Neural crest cell (in vitro differentiated cells): ENCODE results near the gene PEX16. TPM values are rescaled to one million over a fixed set of nuclear protein-coding genes. Genes with fewer than 3 reads are reported as not detected.
"Not testable (repeated sequence)": the region's sequence is repeated elsewhere in the genome, so short reads cannot be mapped to it uniquely, and the experiment has no call there.

ENCODE experiments used
- DNase-seq: peaks from one replicate; pipeline ENCODE4 v3.0.0; 2021; ENCODE audit warnings: low read depth, mixed read lengths, low spot score
- H3K27ac Mint-ChIP-seq: one replicate; pipeline ENCODE4 v1.8.0; 2021; ENCODE audit warnings: mild to moderate bottlenecking, mixed read lengths; ENCODE audit not compliant: unreplicated experiment
- H3K27me3 Mint-ChIP-seq: 2 replicates; pipeline ENCODE4 v1.8.0; 2021; ENCODE audit warnings: low read depth, mild to moderate bottlenecking, mixed read lengths
- H3K36me3 Mint-ChIP-seq: 2 replicates; pipeline ENCODE4 v1.8.0; 2021; ENCODE audit warnings: low read depth, mild to moderate bottlenecking, mixed read lengths
- H3K4me1 Mint-ChIP-seq: 2 replicates; pipeline ENCODE4 v1.8.0; 2021; ENCODE audit warnings: mixed read lengths
- H3K4me3 Mint-ChIP-seq: one replicate; pipeline ENCODE4 v1.8.0; 2021; ENCODE audit warnings: mild to moderate bottlenecking, mixed read lengths
- H3K9me3 Mint-ChIP-seq: 2 replicates; pipeline ENCODE4 v1.8.0; 2021; ENCODE audit warnings: mixed read lengths
- total RNA-seq: library from RNA; stranded (reverse); gene quantifications from 2 replicates; pipeline ENCODE4 v1.2.1, GENCODE V29; 2021
- TF ChIP-seq, protein P1 (sequence below): fragments of 200-600 bp; sonication (generic); conservative IDR thresholded peaks from 2 replicates; pipeline ENCODE4 v1.5.0; 2021; ENCODE audit warnings: antibody characterized with exemption, mild to moderate bottlenecking

PEX16 gene
- total RNA-seq, 1 donor from 2014 or later = 29.6 TPM

DNA sequence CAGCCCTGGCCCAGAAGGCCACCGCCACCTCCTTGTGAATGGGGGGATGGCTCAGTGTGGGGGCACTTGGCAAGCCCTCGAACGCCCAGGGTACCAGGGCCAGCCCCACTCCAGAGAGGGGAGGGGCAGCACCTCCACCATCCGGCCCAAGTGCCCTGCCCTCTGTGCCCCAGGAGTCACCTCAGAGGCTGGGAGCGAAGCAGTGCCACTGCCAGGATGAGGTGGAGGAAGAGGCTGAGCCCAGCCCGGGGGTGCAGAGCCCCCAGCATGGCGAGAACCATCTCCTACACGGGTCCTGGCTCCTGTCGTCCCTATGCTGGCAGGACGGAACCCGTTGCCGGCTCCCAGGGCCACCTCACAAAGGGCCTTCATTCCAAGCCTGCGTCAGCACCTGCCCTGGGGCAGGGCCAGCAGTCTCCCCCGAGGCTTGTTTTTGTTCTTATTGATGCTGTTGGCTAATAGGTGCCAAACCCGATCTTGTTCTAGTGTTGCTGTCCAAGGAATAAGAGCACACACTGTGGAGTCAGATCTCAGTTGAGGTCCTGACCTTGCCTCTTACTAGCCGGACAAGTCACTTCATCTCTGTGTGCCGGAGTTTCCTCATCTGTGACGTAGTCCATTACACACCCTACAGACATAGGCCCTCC is 10.6 kb downstream of the PEX16 start, which contains the start of gene FREY1:
Gene FREY1 (minus strand): TSS at position 307 of the 647 bp plus-strand sequence. CDS start 26 bp downstream, at position 281.
- H3K4me3 Mint-ChIP-seq = peak within 1 kb of the TSS; percentile 70
- peaks cover 11% of the 10 kb centered on the region for H3K4me1 Mint-ChIP-seq
- H3K36me3 Mint-ChIP-seq = no peaks in the 10 kb centered on the region
- no peaks in the 10 kb centered on the region for H3K9me3 Mint-ChIP-seq
- peak within 1 kb of the TSS; percentile 38 for H3K27ac Mint-ChIP-seq
- DNase-seq = no peak
- TF ChIP-seq, protein P1, sequence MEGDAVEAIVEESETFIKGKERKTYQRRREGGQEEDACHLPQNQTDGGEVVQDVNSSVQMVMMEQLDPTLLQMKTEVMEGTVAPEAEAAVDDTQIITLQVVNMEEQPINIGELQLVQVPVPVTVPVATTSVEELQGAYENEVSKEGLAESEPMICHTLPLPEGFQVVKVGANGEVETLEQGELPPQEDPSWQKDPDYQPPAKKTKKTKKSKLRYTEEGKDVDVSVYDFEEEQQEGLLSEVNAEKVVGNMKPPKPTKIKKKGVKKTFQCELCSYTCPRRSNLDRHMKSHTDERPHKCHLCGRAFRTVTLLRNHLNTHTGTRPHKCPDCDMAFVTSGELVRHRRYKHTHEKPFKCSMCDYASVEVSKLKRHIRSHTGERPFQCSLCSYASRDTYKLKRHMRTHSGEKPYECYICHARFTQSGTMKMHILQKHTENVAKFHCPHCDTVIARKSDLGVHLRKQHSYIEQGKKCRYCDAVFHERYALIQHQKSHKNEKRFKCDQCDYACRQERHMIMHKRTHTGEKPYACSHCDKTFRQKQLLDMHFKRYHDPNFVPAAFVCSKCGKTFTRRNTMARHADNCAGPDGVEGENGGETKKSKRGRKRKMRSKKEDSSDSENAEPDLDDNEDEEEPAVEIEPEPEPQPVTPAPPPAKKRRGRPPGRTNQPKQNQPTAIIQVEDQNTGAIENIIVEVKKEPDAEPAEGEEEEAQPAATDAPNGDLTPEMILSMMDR = no peak
- H3K27me3 Mint-ChIP-seq = no peaks in the 10 kb centered on the region

DNA sequence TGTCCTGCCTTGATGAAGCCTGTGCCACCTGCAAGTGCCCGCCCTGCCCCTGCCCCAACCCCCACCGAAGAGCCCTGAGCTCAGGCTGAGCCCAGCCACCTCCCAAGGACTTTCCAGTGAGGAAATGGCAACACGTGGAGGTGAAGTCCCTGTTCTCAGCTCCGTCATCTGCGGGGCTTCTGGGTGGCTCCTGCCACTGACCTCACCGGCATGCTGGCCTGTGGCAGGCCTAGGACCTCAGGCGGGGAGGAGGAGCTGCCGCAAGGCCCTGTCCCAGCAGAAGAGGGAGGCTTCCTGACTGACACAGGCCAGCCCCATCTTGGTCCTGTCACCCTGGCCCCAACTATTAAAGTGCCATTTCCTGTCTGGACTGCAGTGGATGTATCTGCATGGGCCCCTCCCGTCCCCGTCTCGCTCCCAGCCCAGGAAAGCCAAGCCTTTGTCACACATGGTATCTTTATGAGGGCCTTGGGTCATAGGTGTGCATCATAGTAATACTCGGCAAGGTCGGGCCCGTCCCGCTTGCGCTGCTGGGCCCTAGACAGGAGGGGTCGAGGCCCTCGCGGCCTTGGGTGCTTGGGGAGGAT is 11.5 kb downstream of the PEX16 start:
- H3K9me3 Mint-ChIP-seq = no peaks in the 10 kb centered on the region
- H3K4me1 Mint-ChIP-seq = peaks cover 19% of the 10 kb centered on the region
- no peaks in the 10 kb centered on the region for H3K36me3 Mint-ChIP-seq
- peak overlapping the region; percentile 70 for H3K4me3 Mint-ChIP-seq
- no peaks in the 10 kb centered on the region for H3K27me3 Mint-ChIP-seq
- peak overlapping the region; percentile 38 for H3K27ac Mint-ChIP-seq
- TF ChIP-seq, protein P1 = no peak
- no peak for DNase-seq

DNA sequence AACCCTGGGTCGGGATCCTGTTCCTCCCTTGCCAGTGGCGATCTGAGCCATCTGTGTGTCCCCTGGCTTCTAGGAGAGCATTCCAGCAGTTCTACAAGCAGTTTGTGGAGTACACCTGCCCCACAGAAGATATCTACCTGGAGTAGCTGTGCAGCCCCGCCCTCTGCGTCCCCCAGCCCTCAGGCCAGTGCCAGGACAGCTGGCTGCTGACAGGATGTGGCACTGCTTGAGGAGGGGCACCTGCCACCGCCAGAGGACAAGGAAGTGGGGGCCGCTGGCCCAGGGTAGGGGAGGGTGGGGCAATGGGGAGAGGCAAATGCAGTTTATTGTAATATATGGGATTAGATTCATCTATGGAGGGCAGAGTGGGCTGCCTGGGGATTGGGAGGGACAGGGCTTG is 12.1 kb downstream of the PEX16 start:
- not testable (repeated sequence) for H3K27ac Mint-ChIP-seq, DNase-seq, H3K9me3 Mint-ChIP-seq, H3K36me3 Mint-ChIP-seq, H3K27me3 Mint-ChIP-seq
- peak overlapping the region; percentile 38 for H3K4me3 Mint-ChIP-seq
- peaks cover 26% of the 10 kb centered on the region for H3K4me1 Mint-ChIP-seq

DNA sequence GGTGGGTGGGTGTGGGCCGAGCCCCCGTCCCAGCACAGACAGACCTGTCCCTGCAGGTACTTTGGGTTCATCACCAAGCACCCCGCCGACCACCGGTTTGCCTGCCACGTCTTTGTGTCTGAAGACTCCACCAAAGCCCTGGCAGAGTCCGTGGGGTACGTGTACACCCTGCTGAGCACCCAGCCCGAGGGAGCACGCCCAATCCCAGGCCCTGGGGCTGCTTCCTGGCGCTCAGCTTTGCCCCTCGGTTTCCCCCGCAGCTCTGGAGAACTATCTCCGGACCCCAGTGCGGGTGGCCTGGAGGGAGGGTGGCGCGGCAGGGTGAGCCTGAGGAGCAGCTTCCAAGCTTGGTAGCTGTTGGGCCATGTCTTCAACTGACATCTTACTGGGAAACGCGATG is 12.6 kb downstream of the PEX16 start:
- DNase-seq = no peak
- Mint-ChIP-seq H3K36me3 (no peaks in the 10 kb centered on the region), H3K27me3 (no peaks in the 10 kb centered on the region), H3K27ac (no peak overlapping the region), H3K4me1 (peaks cover 29% of the 10 kb centered on the region), H3K9me3 (no peaks in the 10 kb centered on the region), H3K4me3 (peak overlapping the region; percentile 38)
- TF ChIP-seq, protein P1 = no peak

DNA sequence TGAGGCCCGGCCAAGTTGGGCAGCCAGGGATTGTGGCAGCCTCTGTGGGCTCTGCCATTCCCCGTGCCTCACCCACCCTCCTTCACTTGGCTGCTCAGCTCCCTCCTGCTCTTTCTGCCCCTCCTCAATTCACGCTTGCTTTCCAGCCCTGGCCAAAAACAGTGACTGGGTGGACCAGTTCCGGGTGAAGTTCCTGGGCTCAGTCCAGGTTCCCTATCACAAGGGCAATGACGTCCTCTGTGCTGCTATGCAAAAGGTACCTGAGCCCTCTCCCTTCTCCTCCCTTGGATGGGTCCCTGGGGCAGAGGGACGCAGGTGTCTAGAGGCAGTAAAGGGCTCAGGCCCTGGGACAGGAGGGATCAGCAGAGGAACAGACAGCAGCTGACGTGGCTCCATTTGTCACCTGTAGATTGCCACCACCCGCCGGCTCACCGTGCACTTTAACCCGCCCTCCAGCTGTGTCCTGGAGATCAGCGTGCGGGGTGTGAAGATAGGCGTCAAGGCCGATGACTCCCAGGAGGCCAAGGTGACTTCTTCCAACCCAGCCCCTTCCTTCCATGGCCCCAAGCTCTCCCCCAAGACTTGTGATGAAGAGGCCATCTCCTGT is 13.3 kb downstream of the PEX16 start:
- Mint-ChIP-seq H3K9me3 (no peaks in the 10 kb centered on the region), H3K4me3 (peak overlapping the region; percentile 77), H3K36me3 (no peaks in the 10 kb centered on the region), H3K4me1 (peaks cover 29% of the 10 kb centered on the region), H3K27ac (no peak overlapping the region), H3K27me3 (no peaks in the 10 kb centered on the region)
- TF ChIP-seq, protein P1 = no peak
- DNase-seq = no peak
